Mesenchymal stem cell (in vitro differentiated cells and primary cell): ENCODE results near the gene PPP6R3.
A peak's percentile ranks its signal among the peaks of the same experiment; 100 is the strongest.

ENCODE experiments used
- DNase-seq: peaks from one replicate; pipeline ENCODE4 v3.0.0-alpha.2; 2013
- H2AFZ ChIP-seq: one replicate; pipeline ENCODE4 v1.6.1; 2013; ENCODE audit warnings: low read depth, mild to moderate bottlenecking, control low read depth, inconsistent platforms, low read length, moderate library complexity
- H2AK5ac ChIP-seq: 2 replicates; pipeline ENCODE4 v1.6.1; 2013; ENCODE audit warnings: low read length, moderate library complexity, mild to moderate bottlenecking, inconsistent platforms; ENCODE audit not compliant: severe bottlenecking
- H2BK120ac ChIP-seq: one replicate; pipeline ENCODE4 v1.6.1; 2013; ENCODE audit warnings: low read depth, mild to moderate bottlenecking, inconsistent platforms, low read length, moderate library complexity
- H2BK12ac ChIP-seq, 2 experiments: one replicate each; pipeline ENCODE4 v1.6.1; 2013; ENCODE audit warnings: inconsistent platforms in 2 of 2, low read length in 2 of 2, mild to moderate bottlenecking in 2 of 2, moderate library complexity in 2 of 2, control low read depth in 1 of 2
- H2BK15ac ChIP-seq: one replicate; pipeline ENCODE4 v1.6.1; 2013; ENCODE audit warnings: mild to moderate bottlenecking, low read depth, inconsistent platforms; ENCODE audit not compliant: poor library complexity, severe bottlenecking
- H2BK5ac ChIP-seq: 2 replicates; pipeline ENCODE4 v1.6.1; 2013; ENCODE audit warnings: low read depth, mild to moderate bottlenecking, low read length, control low read depth, inconsistent platforms; ENCODE audit not compliant: poor library complexity, severe bottlenecking
- H3K14ac ChIP-seq, 2 experiments: one replicate each; pipeline ENCODE4 v1.6.1; 2013; ENCODE audit warnings: inconsistent platforms in 2 of 2, low read length in 2 of 2, control low read depth in 1 of 2, mild to moderate bottlenecking in 1 of 2, moderate library complexity in 1 of 2
- H3K18ac ChIP-seq, 2 experiments: one replicate each; pipeline ENCODE4 v1.6.1; 2013; ENCODE audit warnings: inconsistent platforms in 2 of 2, low read length in 2 of 2, control low read depth in 1 of 2, low read depth in 1 of 2, mild to moderate bottlenecking in 1 of 2
- H3K23ac ChIP-seq, 2 experiments: one replicate each; pipeline ENCODE4 v1.6.1; 2013; ENCODE audit warnings: inconsistent platforms in 2 of 2, low read length in 2 of 2, mild to moderate bottlenecking in 2 of 2, moderate library complexity in 2 of 2, control low read depth in 1 of 2
- H3K27ac ChIP-seq: 2 replicates; pipeline ENCODE4 v1.5.1; 2013; ENCODE audit warnings: mild to moderate bottlenecking, moderate library complexity, low read length, control low read depth, inconsistent platforms; ENCODE audit not compliant: poor library complexity, severe bottlenecking
- H3K27me3 ChIP-seq, 2 experiments: 2 replicates each; pipeline versions ENCODE4 v1.6.1 to v1.7.0; 2013; ENCODE audit warnings: low read length in 2 of 2, mild to moderate bottlenecking in 2 of 2, moderate library complexity in 2 of 2, control low read depth in 1 of 2, inconsistent platforms in 1 of 2; ENCODE audit not compliant: control insufficient read depth in 1 of 2, insufficient read depth in 1 of 2
- H3K36me3 ChIP-seq, 2 experiments: 2 replicates each; pipeline versions ENCODE4 v1.6.1 to v1.7.0; 2013; ENCODE audit warnings: low read length in 2 of 2, control low read depth in 1 of 2, inconsistent platforms in 1 of 2, low read depth in 1 of 2, mild to moderate bottlenecking in 1 of 2; ENCODE audit not compliant: insufficient read depth in 2 of 2, control insufficient read depth in 1 of 2
- H3K4ac ChIP-seq, 2 experiments: one replicate each; pipeline ENCODE4 v1.6.1; 2013; ENCODE audit warnings: inconsistent platforms in 2 of 2, low read length in 2 of 2, mild to moderate bottlenecking in 2 of 2, moderate library complexity in 2 of 2, control low read depth in 1 of 2, low read depth in 1 of 2
- H3K4me1 ChIP-seq: 2 replicates; pipeline ENCODE4 v1.6.1; 2013; ENCODE audit warnings: low read depth, low read length, control low read depth; ENCODE audit not compliant: control insufficient read depth, insufficient read depth
- H3K4me2 ChIP-seq: 2 replicates; pipeline ENCODE4 v1.6.1; 2013; ENCODE audit warnings: low read length, mild to moderate bottlenecking, inconsistent platforms; ENCODE audit not compliant: poor library complexity, severe bottlenecking
- H3K4me3 ChIP-seq, 2 experiments: 2 replicates each; pipeline versions ENCODE4 v1.5.1 to v1.7.0; 2013; ENCODE audit warnings: low read length in 2 of 2, mild to moderate bottlenecking in 2 of 2, control low read depth in 1 of 2, low read depth in 1 of 2; ENCODE audit not compliant: insufficient read depth in 1 of 2
- H3K79me1 ChIP-seq: replicated peaks from 2 replicates; pipeline ENCODE4 v1.6.1; 2013; ENCODE audit warnings: mild to moderate bottlenecking, control low read depth, low read length, inconsistent platforms; ENCODE audit not compliant: poor library complexity, severe bottlenecking
- H3K9ac ChIP-seq: 2 replicates; pipeline ENCODE4 v1.7.0; 2013; ENCODE audit warnings: mild to moderate bottlenecking, low read length, moderate library complexity
- H3K9me3 ChIP-seq: 2 replicates; pipeline ENCODE4 v1.7.0; 2013; ENCODE audit warnings: mild to moderate bottlenecking, low read length; ENCODE audit not compliant: control insufficient read depth
- H4K8ac ChIP-seq: one replicate; pipeline ENCODE4 v1.6.1; 2013; ENCODE audit warnings: inconsistent platforms, mild to moderate bottlenecking, low read length, moderate library complexity
- H4K91ac ChIP-seq: one replicate; pipeline ENCODE4 v1.6.1; 2013; ENCODE audit warnings: mild to moderate bottlenecking, low read length, inconsistent platforms
- WGBS: methylation state at CpG from one replicate; pipeline ENCODE4 v1.1.7; 2013; ENCODE audit warnings: mixed read lengths; 5-methylcytosine and 5-hydroxymethylcytosine counted together

Gene PPP6R3

DNA sequence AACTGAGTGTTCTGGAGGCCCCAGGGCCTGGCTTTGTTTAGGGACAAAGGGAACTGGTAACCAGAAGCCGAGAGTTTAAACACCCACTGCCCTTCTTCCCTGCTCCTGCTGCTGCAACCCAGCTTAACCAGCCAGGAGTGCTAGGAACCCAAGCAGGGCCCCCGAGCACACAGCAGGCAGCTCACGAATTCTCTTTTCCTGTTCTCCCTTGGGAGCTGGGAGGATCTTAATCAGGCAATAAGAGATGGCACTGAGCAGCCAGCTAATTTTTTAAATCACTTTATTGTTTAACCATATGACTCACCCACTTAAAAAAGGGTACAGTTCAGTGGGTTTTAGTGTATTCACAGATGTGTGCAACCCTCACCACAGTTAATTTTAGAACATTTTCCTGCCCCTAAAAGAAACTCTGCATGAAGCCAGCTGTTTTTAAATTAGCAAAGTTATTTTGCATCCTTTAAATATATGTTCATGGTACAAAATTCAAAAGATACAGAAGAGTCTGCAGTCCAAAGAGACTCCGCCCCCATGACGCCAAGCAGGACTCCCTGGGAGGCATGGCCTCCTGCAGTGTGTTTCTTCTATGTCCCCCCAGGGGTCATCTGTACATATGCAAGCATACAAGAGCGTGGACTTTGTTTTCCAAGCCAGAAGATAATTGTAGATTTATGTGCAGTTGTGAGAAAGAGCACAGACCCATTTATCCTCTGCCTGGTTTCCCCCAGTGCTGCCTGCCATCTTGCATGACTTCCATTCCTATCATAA is 18.9 kb upstream of the PPP6R3 start:
- peak overlapping the region; percentile 72 to 78 for H3K18ac ChIP-seq
- 28% methylated on average over 3 of the region's 6 CpGs for WGBS
- peak overlapping the region; percentile 89 for H4K91ac ChIP-seq
- H2AFZ ChIP-seq, result no peak overlapping the region
- no peak overlapping the region for H2BK120ac ChIP-seq
- peak overlapping the region; percentile 55 to 78 for H2BK12ac ChIP-seq
- H2BK15ac ChIP-seq, result no peak overlapping the region
- no peaks in the 10 kb centered on the region for H3K27me3 ChIP-seq
- H3K4me3 ChIP-seq, result peak overlapping the region in 1 of 2 experiments; percentile 11
- no peak overlapping the region for H2BK5ac ChIP-seq
- H4K8ac ChIP-seq, result no peak overlapping the region
- peak; percentile 83 for DNase-seq
- no peak overlapping the region for H3K23ac ChIP-seq
- H3K79me1 ChIP-seq, result no peaks in the 10 kb centered on the region
- H3K4me1 ChIP-seq, result peaks cover 54% of the 10 kb centered on the region
- peak overlapping the region; percentile 95 for H3K27ac ChIP-seq
- peaks cover 5 to 40% of the 10 kb centered on the region in 2 experiments for H3K36me3 ChIP-seq
- peak overlapping the region in 1 of 2 experiments; percentile 87 for H3K4ac ChIP-seq
- H3K9ac ChIP-seq, result peak overlapping the region; percentile 58
- no peak overlapping the region for H3K4me2 ChIP-seq
- peak overlapping the region; percentile 93 for H2AK5ac ChIP-seq
- H3K9me3 ChIP-seq, result no peaks in the 10 kb centered on the region
- no peak overlapping the region for H3K14ac ChIP-seq

DNA sequence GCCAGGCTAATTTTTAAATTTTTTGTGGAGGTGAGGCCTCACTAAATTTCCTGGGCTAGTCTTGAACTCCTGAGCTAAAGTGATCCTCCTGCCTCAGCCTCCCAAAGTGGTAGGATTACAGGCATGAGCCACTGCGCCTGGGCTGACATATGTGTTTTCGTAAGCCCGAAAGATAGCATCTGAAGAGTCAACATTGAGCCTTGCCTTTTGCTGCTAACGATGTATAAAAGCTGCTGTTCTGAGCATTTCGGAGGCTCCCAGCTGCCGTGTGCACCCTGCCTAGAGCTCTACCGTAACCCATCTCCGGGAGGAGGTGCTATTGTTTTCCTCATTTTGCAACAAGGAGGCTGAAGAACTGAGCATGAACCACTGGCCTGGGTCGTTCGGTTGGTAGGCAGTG is 18.1 kb upstream of the PPP6R3 start:
- Histone ChIP-seq H3K23ac (no peak overlapping the region), H3K14ac (no peak overlapping the region), H2BK12ac (peak overlapping the region; percentile 28 to 45), H2BK120ac (no peak overlapping the region), H3K4me1 (peaks cover 49% of the 10 kb centered on the region), H2BK15ac (peak overlapping the region; percentile 3), H3K27ac (peak overlapping the region; percentile 95), H3K27me3 (no peaks in the 10 kb centered on the region), H4K91ac (peak overlapping the region; percentile 65), H2AFZ (no peak overlapping the region), H3K9ac (no peak overlapping the region), H3K4ac (peak overlapping the region; percentile 5 to 53), H2BK5ac (no peak overlapping the region), H3K9me3 (no peaks in the 10 kb centered on the region), H2AK5ac (peak overlapping the region; percentile 47), H3K79me1 (no peaks in the 10 kb centered on the region), H3K4me3 (no peak overlapping the region), H3K4me2 (no peak overlapping the region), H3K36me3 (peaks cover 9 to 40% of the 10 kb centered on the region in 2 experiments), H3K18ac (peak overlapping the region; percentile 48 to 59), H4K8ac (peak overlapping the region; percentile 27)
- 94% methylated on average over 10 of the region's 10 CpGs for WGBS
- no peak for DNase-seq

DNA sequence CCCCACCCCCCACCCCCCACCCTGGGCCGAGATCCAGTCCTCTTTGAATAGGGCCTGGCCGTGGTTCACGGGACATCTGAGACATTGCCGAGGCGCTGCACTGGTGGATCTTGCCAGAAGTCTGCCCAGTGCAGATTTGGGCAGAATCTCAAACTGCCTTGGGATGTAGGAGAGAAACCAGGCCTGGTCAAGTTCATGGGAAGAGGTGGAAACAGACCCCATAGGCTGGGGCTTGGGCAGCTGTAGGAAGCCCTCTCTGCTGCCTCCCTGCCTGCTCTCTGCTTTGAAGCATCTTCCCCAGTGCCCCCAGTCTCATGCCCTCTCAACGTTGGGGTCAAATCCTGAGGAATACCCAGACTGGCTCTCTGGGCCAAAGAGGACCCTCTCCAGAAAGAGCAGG is 16.0 kb upstream of the PPP6R3 start:
- Histone ChIP-seq H3K36me3 (peaks cover 16 to 41% of the 10 kb centered on the region in 2 experiments), H3K4ac (no peak overlapping the region), H2BK120ac (no peak overlapping the region), H3K79me1 (peaks cover 3% of the 10 kb centered on the region), H3K9ac (no peak overlapping the region), H3K9me3 (no peaks in the 10 kb centered on the region), H3K27me3 (no peaks in the 10 kb centered on the region), H3K27ac (no peak overlapping the region), H4K91ac (no peak overlapping the region), H2BK12ac (no peak overlapping the region), H3K4me2 (no peak overlapping the region), H3K4me1 (peaks cover 28% of the 10 kb centered on the region), H2BK15ac (no peak overlapping the region), H2AK5ac (no peak overlapping the region), H2BK5ac (no peak overlapping the region), H4K8ac (no peak overlapping the region), H3K4me3 (no peak overlapping the region), H2AFZ (no peak overlapping the region), H3K23ac (no peak overlapping the region), H3K18ac (no peak overlapping the region), H3K14ac (no peak overlapping the region)
- WGBS, result 94% methylated on average over 5 of the region's 6 CpGs
- no peak for DNase-seq

DNA sequence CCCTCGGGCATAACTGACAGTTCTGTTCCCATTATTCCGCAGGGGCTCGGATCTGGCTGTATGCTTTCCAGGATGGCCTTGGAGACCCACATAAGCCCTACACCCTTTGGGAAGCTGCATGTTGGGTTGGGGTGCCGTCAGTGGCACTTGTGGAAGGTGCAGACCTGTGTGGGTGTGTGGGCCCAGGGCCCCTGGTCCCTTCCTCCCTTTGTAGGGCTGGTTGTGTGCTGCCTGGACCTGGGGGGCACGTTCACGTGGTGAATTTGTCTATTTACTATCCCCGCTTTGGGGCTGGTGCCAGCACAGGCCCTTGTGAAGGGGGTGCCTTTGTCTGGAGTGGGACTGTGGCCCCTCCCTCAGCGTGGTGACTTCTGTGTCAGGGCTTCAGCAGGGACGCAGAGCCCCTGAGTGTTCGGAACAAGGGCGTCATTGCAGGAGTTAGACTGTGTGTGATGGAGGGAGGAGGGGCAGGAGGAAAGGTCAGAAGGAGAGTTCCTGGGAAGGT is 15.0 kb upstream of the PPP6R3 start:
- Histone ChIP-seq H3K36me3 (peaks cover 16 to 45% of the 10 kb centered on the region in 2 experiments), H2BK15ac (no peak overlapping the region), H3K9me3 (no peaks in the 10 kb centered on the region), H3K4ac (peak overlapping the region in 1 of 2 experiments; percentile 35), H3K9ac (no peak overlapping the region), H2BK12ac (no peak overlapping the region), H3K18ac (no peak overlapping the region), H3K79me1 (peaks cover 3% of the 10 kb centered on the region), H3K4me3 (no peak overlapping the region), H2AFZ (no peak overlapping the region), H2AK5ac (peak overlapping the region; percentile 60), H3K23ac (no peak overlapping the region), H3K27ac (no peak overlapping the region), H4K8ac (no peak overlapping the region), H3K27me3 (no peaks in the 10 kb centered on the region), H3K14ac (no peak overlapping the region), H2BK5ac (no peak overlapping the region), H2BK120ac (no peak overlapping the region), H4K91ac (no peak overlapping the region), H3K4me2 (no peak overlapping the region), H3K4me1 (peaks cover 20% of the 10 kb centered on the region)
- 90% methylated on average over 11 of the region's 11 CpGs for WGBS
- DNase-seq, result no peak
